Measurements from ENCODE around the gene UNC13A.

The UNC13A gene

DNA sequence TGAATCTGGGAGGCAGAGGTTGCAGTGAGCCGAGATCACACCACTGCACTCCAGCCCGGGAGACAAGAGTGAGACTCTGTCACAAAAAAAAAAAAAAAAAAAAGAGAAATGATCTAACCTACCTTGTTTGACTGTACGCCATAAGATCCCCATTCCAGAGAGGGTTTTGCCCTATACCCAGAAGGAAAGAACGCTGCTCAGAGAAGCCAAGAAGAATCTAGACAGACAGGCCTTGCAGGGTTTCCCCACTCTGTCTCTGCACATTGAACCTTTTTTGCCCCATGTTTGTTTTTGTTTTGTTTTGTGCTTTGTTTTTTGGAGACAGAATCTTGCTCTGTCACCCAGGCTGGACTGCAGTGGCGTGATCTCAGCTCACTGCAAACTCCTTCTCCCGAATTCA is 23.7 kb upstream of the UNC13A start:
- DNase-seq = no peak

DNA sequence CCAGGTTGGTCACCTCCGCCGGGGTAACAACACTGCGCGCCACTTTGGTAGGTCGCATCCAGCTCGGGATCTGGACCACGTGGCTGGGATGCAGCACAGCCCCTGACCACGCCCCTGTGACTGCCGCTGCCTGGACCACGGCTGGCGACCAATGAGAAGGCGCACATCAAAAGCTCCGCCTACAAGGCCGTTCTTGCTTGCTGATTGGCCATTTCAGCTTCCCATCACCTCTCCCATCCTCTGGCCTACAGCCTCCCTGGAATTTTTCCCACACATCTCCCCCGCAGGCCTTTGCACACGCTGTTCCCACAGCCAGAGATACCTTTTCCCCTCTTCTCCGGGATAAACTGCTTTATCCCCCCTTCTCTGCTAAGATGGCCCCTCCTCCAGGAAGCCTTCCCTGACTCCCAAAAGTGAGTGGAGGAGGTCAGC is 18.6 kb upstream of the UNC13A start:
- DNase-seq = peak in 29 of 56 donors; percentile 4 to 63 (median 28)

DNA sequence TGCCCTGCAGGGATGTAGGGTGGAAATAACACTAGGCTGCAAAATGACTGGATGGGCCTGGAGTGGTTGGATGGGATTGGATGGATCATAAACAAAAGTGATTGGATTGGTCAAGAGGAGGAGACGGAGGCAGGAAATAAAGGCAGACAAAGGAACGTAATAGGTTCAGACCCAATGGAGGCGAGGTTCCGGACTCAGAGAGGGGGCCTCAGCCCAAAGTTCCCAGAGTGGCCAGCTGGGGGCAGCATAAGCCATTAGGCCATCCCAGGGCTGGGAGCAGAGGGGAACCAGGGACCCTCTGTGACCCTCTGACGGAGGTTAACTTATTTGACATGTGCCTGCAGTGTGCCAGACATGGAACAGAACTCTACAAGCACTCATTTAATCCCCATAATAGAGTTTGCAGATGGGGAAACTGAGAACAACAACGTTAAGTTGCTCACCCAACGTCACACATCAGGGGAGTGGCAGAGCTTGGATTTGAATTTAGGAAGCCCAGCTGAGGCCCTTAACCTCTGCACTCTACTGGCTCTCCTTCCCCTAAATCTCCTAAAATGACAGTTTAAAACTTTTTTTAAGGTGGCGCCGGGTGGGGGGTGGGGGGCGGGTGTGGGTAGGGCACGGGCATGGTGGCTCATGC is 15.8 kb upstream of the UNC13A start:
- peak in 40 of 56 donors; percentile 8 to 76 (median 32) for DNase-seq

DNA sequence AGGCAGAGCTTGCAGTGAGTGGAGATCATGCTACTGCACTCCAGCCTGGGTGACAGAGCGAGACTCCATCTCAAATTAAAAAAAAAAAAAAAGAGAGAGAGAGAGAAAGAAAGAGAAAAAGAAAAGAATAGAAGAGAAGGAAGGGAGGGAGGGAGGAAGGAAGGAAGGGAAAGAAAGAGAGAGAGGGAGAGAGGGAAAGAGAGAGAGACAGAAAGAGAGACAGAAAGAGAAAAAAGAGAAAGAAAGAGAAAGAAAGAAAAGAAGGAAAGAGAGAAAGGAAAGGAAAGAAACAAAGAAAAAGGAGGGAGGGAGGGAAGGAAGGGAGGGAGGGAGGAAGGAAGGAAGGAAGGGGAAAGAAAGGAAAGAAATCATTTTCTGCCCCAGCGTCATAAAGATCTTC is 7.0 kb upstream of the UNC13A start:
- no peak for DNase-seq

DNA sequence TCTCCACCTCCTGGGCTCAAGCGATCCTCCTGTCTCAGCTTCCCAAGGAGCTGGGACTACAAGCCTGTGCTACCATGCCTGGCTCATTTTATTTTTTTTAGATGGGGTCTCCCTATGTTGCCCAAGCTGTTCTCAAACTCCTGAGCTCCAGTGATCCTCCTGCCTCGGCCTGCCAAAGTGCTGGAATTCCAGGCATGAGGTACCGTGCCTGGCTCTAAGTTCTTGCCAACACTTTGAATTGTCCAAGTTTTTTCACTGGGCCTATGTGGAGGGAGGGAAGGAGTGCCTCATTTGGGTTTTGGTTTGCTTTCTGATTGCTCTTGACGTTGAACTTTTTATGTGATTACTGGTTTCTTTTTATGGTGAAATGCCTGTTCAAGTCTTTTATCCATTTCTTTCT is 4.4 kb upstream of the UNC13A start:
- no peak for DNase-seq

DNA sequence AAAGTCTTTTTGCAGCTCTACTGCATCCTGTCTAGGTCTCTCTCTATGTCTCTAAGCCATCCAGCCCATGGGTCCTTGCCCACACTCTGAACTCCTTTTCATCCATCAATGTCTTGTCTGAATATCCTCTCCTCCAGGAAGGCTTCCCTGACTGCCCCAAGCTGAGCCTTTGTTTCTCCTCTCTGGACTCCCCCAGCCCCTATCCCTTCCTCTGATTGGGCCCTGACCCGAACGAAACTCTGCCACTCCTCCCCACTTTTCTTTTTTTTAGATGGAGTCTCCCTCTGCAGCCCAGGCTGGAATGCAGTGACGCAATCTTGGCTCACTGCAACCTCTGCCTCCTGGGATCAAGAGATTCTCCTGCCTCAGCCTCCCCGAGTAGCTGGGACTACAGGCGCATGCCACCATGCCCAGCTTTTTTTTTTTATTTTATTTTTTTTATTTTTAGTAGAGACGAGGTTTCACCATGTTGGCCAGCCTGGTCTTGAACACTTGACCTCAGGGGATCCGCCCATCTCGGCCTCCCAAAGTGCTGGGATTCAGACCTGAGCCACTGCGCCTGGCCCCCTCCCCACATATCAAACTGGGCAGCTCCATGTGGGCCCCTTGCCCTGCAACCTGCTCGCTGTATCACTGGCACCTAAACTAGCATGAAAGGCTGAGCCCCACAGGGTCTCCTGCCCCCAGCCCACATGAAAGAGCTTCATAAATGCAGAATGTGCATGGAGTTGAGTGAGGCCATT is 870 bp upstream of the UNC13A start:
- no peak for DNase-seq

DNA sequence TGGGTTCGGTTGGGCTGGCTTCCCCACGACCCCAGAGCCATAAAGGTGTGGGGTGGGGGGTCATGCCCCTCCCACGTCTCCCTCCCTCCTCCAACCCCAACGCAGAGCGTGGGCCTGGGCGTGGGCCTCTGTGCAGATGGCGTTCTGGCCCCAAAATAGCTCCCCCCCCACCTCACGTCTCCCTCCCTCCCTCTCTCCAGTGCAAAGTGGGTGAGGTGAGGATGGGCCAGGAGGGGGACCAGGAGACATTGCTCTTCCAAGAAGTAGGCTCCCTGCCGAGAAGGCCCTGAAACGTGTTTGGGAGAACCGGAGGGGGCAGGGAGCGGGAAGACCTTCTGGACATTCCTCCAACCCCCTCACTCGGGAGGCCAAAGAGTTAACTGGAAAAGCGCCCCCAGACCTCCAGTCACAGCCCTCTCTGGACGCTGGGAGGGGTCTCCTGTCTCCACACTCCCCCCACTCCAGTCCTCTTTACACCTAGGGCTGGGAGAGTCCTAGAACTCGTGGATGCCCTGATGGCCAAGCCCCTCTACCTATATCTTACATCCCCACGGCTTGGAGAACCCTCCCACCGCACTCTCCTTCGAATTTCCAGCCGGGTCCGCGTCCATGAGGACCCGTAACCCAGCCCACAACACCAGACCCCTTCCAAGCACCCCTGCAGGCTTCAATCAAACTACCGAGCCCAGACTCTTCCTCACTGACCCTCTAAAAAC is 855 bp downstream of the UNC13A start:
- DNase-seq = peak in 9 of 56 donors; percentile 3 to 49 (median 6)

DNA sequence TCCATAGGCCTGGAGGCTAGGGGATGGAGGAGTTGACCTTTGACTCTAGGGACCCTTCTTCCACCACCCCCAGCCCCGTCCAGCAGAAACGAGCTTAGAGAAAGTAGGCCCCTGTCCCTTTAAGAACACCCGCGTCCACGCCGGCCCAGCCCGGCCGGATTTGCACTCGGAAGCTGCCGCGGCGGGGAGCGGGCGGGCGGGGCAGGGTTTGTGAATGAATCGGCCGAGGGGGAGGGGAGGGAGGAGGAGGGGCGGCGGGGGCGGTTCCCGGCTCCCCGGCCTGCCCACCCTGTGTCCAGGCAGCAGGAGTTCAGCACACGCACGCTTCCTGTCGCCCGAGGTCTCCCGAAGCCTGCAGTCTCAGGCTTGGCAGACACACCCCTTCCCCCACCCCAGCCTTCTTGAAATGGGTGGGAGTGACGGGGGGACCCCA is 1.5 kb downstream of the UNC13A start:
- peak in 8 of 56 donors; percentile 10 to 49 (median 19) for DNase-seq

DNA sequence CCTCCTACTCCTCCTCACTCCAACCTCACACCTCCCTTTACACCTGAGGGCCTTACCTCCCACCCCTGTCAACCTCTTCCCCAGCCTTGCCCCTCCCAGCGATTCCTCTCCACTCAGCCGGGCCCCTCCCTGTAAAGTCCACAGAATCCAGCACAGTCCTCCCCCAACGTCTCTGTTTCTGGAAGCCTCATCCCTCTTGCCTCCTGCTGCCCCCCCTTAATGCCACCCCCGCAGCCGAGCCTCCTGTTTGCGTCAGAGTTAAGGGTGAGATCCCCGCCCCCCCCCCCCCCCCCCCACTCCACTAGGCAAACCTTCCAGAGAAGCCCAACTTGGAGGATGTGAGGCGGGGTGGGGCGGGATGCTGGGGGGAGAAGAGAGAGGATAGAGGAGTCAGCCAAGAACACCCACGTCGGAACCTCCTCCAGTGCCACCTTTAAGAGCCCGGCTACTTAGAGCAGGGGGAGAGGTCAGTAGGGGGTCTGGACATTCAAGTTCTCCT is 2.1 kb downstream of the UNC13A start:
- DNase-seq = peak in 36 of 56 donors; percentile 2 to 75 (median 32)

DNA sequence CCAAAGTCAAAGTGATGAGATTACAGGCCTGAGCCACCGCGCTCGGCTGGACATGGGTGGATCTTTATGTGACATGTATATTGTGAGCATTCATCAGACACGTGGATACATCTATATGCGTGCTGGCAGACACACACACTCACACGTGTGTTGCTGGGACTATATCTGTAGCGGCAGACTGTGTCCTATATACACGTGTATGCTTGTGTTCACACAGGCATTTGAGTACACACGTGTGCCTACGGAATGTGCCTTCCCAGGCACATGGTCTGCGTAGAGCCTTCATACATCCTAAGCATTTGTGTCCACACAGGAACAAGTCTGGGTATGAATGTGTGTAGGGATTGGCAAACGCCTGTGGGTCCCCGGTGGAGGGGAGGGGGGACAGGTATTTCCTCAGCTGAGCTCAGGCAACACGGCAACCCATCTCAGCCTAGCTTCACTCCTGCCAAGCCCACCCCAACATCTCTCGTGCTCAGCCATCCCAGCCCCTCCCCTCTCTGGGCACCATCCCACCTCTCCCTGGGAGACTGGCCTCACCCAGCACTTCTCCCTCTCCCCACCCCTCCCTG is 2.6 kb downstream of the UNC13A start:
- DNase-seq = peak in 1 of 56 donors; percentile 26

DNA sequence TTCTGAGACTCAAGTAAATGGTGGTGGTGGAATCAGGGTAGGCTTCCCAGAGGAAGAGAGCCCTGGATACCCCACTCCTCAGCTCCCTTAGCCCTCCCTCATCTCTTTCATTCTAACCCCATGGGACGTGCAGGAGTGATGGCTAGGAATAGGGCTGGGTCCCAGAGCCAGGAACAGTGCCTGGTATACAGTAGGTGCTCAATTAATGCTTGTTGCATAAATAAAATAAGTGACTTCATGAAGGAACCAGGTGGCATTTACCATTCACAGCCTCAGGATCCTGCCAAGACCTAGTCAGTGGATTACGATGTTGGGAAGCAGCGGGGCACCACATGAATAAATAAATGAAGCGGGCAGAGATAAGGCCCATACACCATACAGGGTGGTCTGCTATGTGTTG is 3.9 kb downstream of the UNC13A start:
- DNase-seq = no peak

DNA sequence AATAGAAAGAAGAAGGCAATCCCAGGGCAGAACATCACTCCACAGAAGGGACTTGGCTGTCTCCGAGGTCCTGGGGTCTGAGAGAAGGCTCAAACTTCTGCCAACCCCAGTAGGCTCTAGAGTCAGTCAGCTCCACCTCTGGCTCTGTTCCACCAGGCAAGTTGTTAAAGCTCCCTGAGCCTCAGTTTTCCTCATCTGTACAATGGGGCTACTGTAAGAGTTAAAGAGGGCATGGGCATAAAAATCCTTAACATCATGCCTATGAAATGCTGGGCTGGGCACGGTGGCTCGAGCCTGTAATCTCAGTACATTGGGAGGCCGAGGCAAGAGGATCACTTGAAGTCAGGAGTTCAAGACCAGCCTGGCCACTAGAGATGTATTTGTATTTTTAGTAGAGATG is 5.1 kb downstream of the UNC13A start:
- DNase-seq = no peak

DNA sequence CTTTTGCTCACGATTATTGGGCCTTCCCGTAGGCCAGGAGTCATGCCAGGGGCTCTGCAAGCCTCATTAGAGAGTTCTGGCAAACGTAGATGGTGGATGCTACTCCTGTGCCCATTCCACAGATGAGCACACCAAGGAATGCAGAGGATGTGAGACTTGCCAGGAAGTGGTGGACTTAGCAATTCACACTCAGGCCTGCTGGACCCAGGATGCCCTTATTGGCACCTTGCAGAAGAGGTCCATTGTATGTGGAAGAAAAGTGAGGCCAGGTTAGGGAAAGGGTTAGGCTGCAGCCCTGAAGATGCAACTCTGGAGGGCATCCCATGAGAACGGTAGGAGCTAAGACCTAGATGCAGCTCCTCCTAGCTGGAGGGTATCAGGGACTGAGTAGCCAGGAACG is 5.9 kb downstream of the UNC13A start:
- DNase-seq = no peak

DNA sequence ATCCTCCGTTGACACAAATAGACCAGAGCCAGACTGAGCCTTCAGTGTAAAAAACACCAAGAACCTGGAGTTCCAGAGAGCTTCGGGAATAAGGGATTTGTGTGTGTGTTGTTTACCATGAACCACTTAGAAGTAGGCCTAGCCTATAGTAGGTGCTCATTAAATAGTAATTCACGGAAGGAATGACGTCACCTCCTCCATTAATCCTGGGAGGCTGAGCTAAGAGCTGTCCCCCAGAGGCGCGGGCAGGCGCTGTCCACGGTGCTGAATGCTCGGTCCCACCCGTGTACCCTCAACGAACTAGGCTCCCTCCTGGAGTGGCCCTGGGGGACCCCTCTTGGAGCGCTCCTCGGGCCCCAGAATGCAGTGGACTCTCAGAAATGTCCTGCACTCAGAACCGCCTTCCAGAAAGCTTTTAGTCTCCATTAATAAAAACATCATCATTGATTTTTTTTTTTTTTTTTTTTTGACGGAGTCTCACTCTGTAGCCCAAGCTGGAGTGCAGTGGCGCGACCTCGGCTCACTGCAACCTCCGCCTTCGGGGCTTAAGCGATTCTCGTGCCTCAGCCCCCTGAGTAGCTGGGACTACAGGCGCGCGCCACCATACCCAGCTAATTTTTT is 6.5 kb downstream of the UNC13A start:
- DNase-seq = peak in 2 of 56 donors; percentile 4 to 9

DNA sequence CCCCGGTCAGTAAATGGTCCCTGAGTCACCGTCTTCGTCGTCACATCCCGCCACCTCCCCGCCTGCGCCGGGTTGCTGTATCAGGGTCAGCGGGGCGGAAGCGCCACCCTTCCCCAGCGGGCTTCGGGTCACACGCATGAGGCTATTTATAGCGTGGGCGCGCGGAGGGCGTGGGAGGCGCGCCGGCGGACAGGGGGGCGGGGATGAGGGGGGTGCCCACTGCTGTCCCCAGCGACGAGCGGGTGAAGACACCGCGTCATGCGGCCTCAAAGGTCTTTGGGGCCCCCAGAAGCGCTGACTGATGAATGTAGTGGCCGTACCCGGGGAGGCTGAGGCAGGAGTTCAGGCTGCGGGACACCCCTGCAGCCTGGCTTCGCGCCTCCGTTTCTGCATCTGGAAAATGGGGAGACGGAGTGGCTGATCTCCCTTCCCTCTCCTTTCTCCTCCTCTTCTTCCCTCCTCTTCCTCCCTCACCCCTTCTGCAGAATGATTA is 7.9 kb downstream of the UNC13A start:
- DNase-seq = peak in 19 of 56 donors; percentile 1 to 68 (median 14)

DNA sequence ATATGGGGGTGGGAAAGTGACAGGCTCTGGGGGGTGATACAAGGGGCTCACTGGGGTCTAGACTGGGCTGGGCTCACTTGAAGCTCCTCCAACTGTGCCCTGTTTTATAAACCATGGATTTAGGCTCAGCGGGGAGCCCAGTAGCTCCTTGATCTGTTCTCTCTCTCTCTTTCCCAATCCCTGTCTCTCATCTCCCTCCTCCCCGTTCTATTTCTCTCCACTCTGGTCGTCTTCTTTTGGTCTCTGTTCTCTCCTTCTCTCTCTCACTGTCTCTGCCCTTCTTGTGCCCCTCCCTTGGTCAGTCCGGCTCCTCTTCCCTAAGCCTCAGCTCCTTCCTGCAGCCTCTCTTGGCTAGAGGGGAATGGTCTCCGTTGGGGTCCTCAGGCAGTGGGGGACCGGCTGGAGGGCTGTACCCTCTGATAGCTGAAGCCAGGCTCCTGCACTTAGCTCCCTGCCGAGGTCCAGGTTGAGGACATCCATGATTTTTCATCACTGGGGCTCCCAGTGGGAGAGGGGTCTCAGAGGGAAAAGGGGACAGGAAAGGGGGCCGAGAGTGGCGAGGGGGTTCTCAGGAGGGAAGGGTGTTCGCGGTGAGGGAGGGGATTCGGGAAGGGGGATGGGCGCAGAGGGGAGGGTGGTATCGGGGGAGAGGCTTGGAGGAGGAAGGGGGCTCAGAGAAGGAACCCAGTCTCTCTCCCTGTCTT is 8.5 kb downstream of the UNC13A start:
- no peak for DNase-seq

DNA sequence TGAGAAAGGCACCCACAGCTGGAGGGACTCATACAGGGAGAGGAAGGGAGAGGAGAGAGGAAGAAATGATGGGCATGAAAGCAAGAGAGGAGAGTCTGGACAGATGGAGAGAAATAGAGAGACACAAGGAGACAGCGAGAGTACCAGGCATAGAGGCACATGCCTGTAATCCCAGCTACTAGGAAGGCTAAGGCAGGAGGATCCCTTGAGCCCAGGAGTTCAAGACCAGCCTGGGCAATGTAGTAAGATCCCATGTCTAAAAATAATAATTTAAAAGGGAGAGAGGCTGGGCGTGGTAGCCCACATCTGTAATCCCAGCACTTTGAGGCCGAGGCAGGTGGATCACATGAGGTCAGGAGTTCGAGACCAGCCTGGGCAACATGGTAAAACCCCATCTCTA is 9.3 kb downstream of the UNC13A start:
- DNase-seq = no peak

DNA sequence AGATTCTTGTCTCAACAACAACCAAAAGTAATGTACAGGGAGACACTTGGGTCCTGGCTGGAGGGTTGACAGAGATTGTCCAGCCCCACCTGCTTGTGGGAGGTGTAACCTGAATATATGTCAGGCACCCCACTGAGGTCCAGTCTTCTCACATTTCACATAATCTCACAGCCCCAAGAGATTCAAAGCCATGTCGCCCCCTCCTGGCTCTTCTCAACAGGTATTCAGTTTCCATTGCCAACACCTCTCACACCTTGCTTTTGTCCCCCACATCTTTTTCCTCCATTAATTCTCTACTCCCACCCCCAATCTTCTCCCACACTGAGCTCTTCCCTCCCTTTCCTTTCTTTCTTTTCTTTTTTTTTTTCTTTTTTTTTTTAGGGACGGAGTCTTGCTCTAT is 11.2 kb downstream of the UNC13A start:
- no peak for DNase-seq

DNA sequence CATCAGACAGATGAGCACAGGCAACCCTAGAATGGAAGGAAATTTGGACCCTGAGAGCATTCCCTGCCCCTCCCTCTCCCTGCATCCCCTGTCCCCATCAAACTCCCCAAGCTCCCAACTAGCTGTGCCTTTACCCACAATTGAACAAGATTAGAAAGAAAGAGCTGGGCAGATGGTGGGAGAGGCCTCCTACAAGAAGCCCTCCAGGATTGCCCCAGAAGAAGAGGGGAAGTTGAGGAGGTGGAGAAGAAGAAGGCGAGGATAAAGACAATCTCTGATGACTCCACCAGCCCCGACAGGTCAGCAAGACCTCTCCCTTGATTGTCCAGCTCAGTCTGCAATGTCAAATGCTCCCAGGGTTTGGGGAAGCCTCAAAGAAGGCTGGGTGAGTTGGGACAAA is 11.9 kb downstream of the UNC13A start:
- DNase-seq = no peak

All from nucleus accumbens (tissue), 56 donors.